Measurements from ENCODE around the gene PSMD1. TPM values are rescaled to one million over a fixed set of nuclear protein-coding genes. Genes with fewer than 3 reads are reported as not detected.
"Not testable (repeated sequence)": the region's sequence is repeated elsewhere in the genome, so short reads cannot be mapped to it uniquely, and the experiment has no call there.

Gene PSMD1
- total RNA-seq, 1 donor from 2014 or later = 83.3 TPM

DNA sequence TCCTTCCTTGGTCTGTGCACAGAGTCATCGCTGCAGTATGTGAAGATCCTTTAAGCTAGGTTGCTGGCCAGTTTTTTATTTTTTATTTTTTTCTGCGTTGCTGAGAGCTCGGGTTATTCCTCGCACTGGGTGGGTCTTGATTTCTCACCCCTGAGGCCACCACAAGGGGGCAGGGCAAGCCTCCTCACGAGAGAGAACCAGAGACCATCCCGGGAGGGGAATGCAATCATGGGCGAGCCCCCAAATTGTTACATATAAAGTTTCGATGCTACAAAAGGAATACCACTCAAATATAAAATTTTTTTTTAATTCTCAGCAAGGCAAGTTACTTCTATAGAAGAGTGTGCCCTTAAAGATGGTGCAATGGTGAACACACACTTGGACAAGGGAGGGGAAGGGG is 43.3 kb downstream of the PSMD1 start:
- Mint-ChIP-seq H3K4me1 (peaks cover 6% of the 10 kb centered on the region), H3K27me3 (ENCODE audit: low read depth) (no peaks in the 10 kb centered on the region), H3K4me3 (no peak overlapping the region), H3K9me3 (peaks cover 32% of the 10 kb centered on the region), H3K36me3 (peaks cover 63% of the 10 kb centered on the region), H3K27ac (no peak overlapping the region)
- DNase-seq (ENCODE audit: low spot score in 2 of 2, unreplicated experiment in 2 of 2) = no peak
- TF ChIP-seq CTCF (IDR thresholded peaks at IDR 0.05; ENCODE audit: unreplicated experiment) = no peak

GRCh38 chr2:231100321-231100720 is 43.7 kb downstream of the PSMD1 start:
- H3K36me3 Mint-ChIP-seq = peaks cover 59% of the 10 kb centered on the region
- peaks cover 31% of the 10 kb centered on the region for H3K9me3 Mint-ChIP-seq
- not testable (repeated sequence) for H3K4me1 Mint-ChIP-seq; H3K27me3 Mint-ChIP-seq (ENCODE audit: low read depth); H3K4me3 Mint-ChIP-seq; H3K27ac Mint-ChIP-seq; DNase-seq (ENCODE audit: low spot score in 2 of 2, unreplicated experiment in 2 of 2)

DNA sequence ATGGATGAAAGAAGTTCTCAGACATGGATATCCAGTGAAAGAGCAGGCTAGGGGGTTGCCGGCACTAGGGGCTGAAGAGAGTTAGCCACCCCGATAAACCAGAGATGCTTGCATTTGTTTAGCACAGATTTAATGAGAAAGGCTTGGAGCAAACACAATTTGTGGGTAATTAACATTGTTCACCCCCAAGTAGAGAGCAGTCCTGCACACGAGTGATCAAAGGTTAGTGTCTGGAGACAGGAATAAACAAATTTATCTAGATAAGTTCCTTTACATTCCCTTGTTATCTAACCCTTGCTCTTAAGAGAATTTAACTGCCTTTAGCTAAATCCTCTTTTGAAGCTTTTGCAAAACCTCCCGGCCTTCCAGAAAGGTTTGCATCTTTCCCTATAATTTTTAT is 44.3 kb downstream of the PSMD1 start:
- Mint-ChIP-seq H3K27me3 (ENCODE audit: low read depth) (no peaks in the 10 kb centered on the region), H3K27ac (peak overlapping the region; percentile 27), H3K36me3 (peaks cover 53% of the 10 kb centered on the region), H3K9me3 (peaks cover 27% of the 10 kb centered on the region), H3K4me1 (peaks cover 6% of the 10 kb centered on the region), H3K4me3 (no peak overlapping the region)
- TF ChIP-seq CTCF (IDR thresholded peaks at IDR 0.05; ENCODE audit: unreplicated experiment) = no peak
- DNase-seq (ENCODE audit: low spot score in 2 of 2, unreplicated experiment in 2 of 2) = no peak

GRCh38 chr2:231102772-231103171 is 46.1 kb downstream of the PSMD1 start:
- no peak for DNase-seq (ENCODE audit: low spot score in 2 of 2, unreplicated experiment in 2 of 2)
- Mint-ChIP-seq H3K36me3 (peaks cover 37% of the 10 kb centered on the region), H3K27ac (peak overlapping the region; percentile 33), H3K27me3 (ENCODE audit: low read depth) (no peaks in the 10 kb centered on the region), H3K4me3 (no peak overlapping the region), H3K4me1 (peaks cover 6% of the 10 kb centered on the region), H3K9me3 (peaks cover 24% of the 10 kb centered on the region)
- TF ChIP-seq CTCF (IDR thresholded peaks at IDR 0.05; ENCODE audit: unreplicated experiment) = no peak

GRCh38 chr2:231104115-231104713 is 47.5 kb downstream of the PSMD1 start:
- peak; percentile 52 for TF ChIP-seq CTCF (IDR thresholded peaks at IDR 0.05; ENCODE audit: unreplicated experiment)
- Mint-ChIP-seq H3K27me3 (ENCODE audit: low read depth) (no peaks in the 10 kb centered on the region), H3K4me3 (no peak overlapping the region), H3K36me3 (peaks cover 31% of the 10 kb centered on the region), H3K4me1 (peaks cover 6% of the 10 kb centered on the region), H3K27ac (no peak overlapping the region), H3K9me3 (peaks cover 12% of the 10 kb centered on the region)
- DNase-seq (ENCODE audit: low spot score in 2 of 2, unreplicated experiment in 2 of 2) = peak in 1 of 2 experiments; percentile 68

GRCh38 chr2:231110551-231110950 is 53.9 kb downstream of the PSMD1 start:
- Mint-ChIP-seq H3K36me3 (peaks cover 25% of the 10 kb centered on the region), H3K4me1 (peaks cover 27% of the 10 kb centered on the region), H3K4me3 (no peak overlapping the region), H3K9me3 (no peaks in the 10 kb centered on the region), H3K27ac (peak overlapping the region; percentile 13), H3K27me3 (ENCODE audit: low read depth) (no peaks in the 10 kb centered on the region)
- no peak for DNase-seq (ENCODE audit: low spot score in 2 of 2, unreplicated experiment in 2 of 2)
- TF ChIP-seq CTCF (IDR thresholded peaks at IDR 0.05; ENCODE audit: unreplicated experiment) = no peak
